ENCODE results near the gene THAP5.

THAP5 gene

GRCh38 chr7:108590606-108591005 is 21.1 kb upstream of the THAP5 start:
- H3K4me3 ChIP-seq (ENCODE audit: low read depth, low read length) = no peak overlapping the region
- DNase-seq (ENCODE audit: low read depth) = no peak
- TF ChIP-seq POLR2A (IDR thresholded peaks at IDR 0.05; ENCODE audit: extremely low read depth, insufficient read length) = no peak
- no peak for TF ChIP-seq MYC (IDR thresholded peaks at IDR 0.05; ENCODE audit: low read depth, low read length)
- TF ChIP-seq, protein P1, sequence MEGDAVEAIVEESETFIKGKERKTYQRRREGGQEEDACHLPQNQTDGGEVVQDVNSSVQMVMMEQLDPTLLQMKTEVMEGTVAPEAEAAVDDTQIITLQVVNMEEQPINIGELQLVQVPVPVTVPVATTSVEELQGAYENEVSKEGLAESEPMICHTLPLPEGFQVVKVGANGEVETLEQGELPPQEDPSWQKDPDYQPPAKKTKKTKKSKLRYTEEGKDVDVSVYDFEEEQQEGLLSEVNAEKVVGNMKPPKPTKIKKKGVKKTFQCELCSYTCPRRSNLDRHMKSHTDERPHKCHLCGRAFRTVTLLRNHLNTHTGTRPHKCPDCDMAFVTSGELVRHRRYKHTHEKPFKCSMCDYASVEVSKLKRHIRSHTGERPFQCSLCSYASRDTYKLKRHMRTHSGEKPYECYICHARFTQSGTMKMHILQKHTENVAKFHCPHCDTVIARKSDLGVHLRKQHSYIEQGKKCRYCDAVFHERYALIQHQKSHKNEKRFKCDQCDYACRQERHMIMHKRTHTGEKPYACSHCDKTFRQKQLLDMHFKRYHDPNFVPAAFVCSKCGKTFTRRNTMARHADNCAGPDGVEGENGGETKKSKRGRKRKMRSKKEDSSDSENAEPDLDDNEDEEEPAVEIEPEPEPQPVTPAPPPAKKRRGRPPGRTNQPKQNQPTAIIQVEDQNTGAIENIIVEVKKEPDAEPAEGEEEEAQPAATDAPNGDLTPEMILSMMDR (IDR thresholded peaks at IDR 0.05; ENCODE audit: low read depth, low read length) = no peak
- TF ChIP-seq, protein P2, sequence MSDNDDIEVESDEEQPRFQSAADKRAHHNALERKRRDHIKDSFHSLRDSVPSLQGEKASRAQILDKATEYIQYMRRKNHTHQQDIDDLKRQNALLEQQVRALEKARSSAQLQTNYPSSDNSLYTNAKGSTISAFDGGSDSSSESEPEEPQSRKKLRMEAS (IDR thresholded peaks at IDR 0.05; ENCODE audit: low read depth, low read length) = no peak

GRCh38 chr7:108589874-108590273 is 20.4 kb upstream of the THAP5 start:
- DNase-seq (ENCODE audit: low read depth) = no peak
- TF ChIP-seq POLR2A (IDR thresholded peaks at IDR 0.05; ENCODE audit: extremely low read depth, insufficient read length) (no peak), MYC (IDR thresholded peaks at IDR 0.05; ENCODE audit: low read depth, low read length) (no peak)
- TF ChIP-seq, protein P1 (IDR thresholded peaks at IDR 0.05; ENCODE audit: low read depth, low read length) = no peak
- H3K4me3 ChIP-seq (ENCODE audit: low read depth, low read length) = no peak overlapping the region

DNA sequence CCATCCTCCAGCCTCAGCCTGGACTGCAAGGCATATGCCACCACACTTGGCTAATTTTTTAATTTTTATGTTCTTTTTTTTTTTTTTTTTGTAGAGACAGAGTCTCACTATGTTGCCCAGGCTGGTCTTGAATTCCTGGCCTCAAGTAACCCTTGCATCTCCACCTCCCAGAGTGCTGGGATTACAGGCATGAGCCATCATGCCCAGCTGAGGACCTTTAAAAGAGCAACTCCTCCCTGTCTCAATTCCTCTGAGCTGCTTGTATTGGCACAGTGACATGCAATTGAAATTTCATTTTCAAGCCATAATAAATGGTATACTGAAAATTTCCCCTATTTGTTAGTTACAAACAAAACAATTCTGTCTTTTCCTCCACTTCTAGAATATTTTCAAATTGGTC is 19.7 kb upstream of the THAP5 start:
- TF ChIP-seq POLR2A (IDR thresholded peaks at IDR 0.05; ENCODE audit: extremely low read depth, insufficient read length) (no peak), MYC (IDR thresholded peaks at IDR 0.05; ENCODE audit: low read depth, low read length) (no peak)
- TF ChIP-seq, protein P1 (IDR thresholded peaks at IDR 0.05; ENCODE audit: low read depth, low read length) = no peak
- TF ChIP-seq, protein P2 (IDR thresholded peaks at IDR 0.05; ENCODE audit: low read depth, low read length) = no peak
- no peak overlapping the region for H3K4me3 ChIP-seq (ENCODE audit: low read depth, low read length)
- no peak for DNase-seq (ENCODE audit: low read depth)

- TF ChIP-seq MYC (IDR thresholded peaks at IDR 0.05; ENCODE audit: low read depth, low read length) = no peak
- no peak for TF ChIP-seq POLR2A (IDR thresholded peaks at IDR 0.05; ENCODE audit: extremely low read depth, insufficient read length)
- TF ChIP-seq, protein P2 (IDR thresholded peaks at IDR 0.05; ENCODE audit: low read depth, low read length) = no peak
- TF ChIP-seq, protein P1 (IDR thresholded peaks at IDR 0.05; ENCODE audit: low read depth, low read length) = no peak
- H3K4me3 ChIP-seq (ENCODE audit: low read depth, low read length) = no peak overlapping the region
- no peak for DNase-seq (ENCODE audit: low read depth)
Measured at GRCh38 chr7:108586274-108586710, 16.8 kb upstream of the THAP5 start.

DNA sequence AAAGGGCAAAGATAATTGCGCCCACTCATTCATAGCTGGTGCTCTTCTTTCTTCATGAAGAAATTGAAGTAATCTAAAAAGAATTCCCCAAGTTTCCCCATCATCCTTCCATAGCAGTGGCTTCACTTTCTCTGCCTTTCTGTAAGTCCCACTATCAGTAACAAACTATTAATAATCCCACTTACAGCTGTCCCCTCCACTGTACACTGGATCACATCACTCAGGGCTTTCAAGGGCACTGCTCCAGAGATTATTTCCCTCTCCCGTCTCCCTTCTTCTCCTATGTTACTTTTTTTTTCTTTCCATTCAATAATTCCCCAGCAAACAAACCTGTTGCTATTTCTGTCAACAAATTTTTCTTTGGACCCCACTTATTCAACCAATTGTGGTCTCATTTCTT is 16.3 kb upstream of the THAP5 start:
- TF ChIP-seq POLR2A (IDR thresholded peaks at IDR 0.05; ENCODE audit: extremely low read depth, insufficient read length) = no peak
- TF ChIP-seq, protein P2 (IDR thresholded peaks at IDR 0.05; ENCODE audit: low read depth, low read length) = no peak
- TF ChIP-seq, protein P1 (IDR thresholded peaks at IDR 0.05; ENCODE audit: low read depth, low read length) = no peak
- no peak overlapping the region for H3K4me3 ChIP-seq (ENCODE audit: low read depth, low read length)
- no peak for DNase-seq (ENCODE audit: low read depth)

DNA sequence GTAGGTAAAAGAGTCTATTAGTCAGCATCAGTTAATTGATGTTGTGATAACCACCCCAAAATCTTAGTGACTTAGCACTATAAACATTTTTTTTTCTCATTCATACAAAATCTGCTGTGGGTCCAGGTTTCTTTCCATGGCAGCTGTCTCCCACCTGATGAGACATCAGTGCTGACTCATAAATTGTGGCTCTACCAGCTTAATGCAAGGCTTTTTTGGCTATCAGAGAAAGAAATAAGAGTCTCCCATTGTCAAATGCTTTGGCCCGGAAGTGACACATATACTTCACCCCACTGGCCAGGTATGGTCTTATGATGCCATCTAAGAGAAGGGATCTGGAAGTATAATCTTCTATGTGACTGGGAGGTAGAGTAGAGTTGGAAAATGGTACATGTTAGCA is 14.7 kb upstream of the THAP5 start:
- no peak for DNase-seq (ENCODE audit: low read depth)
- H3K4me3 ChIP-seq (ENCODE audit: low read depth, low read length) = no peak overlapping the region
- TF ChIP-seq, protein P2 (IDR thresholded peaks at IDR 0.05; ENCODE audit: low read depth, low read length) = no peak
- TF ChIP-seq, protein P1 (IDR thresholded peaks at IDR 0.05; ENCODE audit: low read depth, low read length) = no peak
- TF ChIP-seq POLR2A (IDR thresholded peaks at IDR 0.05; ENCODE audit: extremely low read depth, insufficient read length) (no peak), MYC (IDR thresholded peaks at IDR 0.05; ENCODE audit: low read depth, low read length) (no peak)

All from NB4 (cell line).